Left forelimb (tissue), 1 donor: ENCODE measurements around the gene MYF5.

Experiments used
- DNase-seq: peaks from one replicate; pipeline ENCODE4 v3.0.0-alpha.2; 2018; ENCODE audit warnings: low spot score

The MYF5 gene

GRCh38 chr12:80707830-80708258 is 8.9 kb upstream of the MYF5 start:
- no peak for DNase-seq

GRCh38 chr12:80708259-80708974 is 8.3 kb upstream of the MYF5 start:
- no peak for DNase-seq

- no peak for DNase-seq
Observed at GRCh38 chr12:80708975-80709328, 7.8 kb upstream of the MYF5 start.

- no peak for DNase-seq
Observed at GRCh38 chr12:80709811-80710726, 6.6 kb upstream of the MYF5 start.

- no peak for DNase-seq
Observed at GRCh38 chr12:80710727-80711449, 5.8 kb upstream of the MYF5 start.

- DNase-seq: no peak
Observed at GRCh38 chr12:80711866-80712265, 4.8 kb upstream of the MYF5 start.

- no peak for DNase-seq
Observed at GRCh38 chr12:80712866-80713265, 3.8 kb upstream of the MYF5 start.

GRCh38 chr12:80713419-80713818 is 3.3 kb upstream of the MYF5 start:
- no peak for DNase-seq

GRCh38 chr12:80714055-80714454 is 2.7 kb upstream of the MYF5 start:
- no peak for DNase-seq

GRCh38 chr12:80714846-80715245 is 1.9 kb upstream of the MYF5 start:
- DNase-seq: no peak

- DNase-seq: no peak
Observed at GRCh38 chr12:80715713-80716249, 931 bp upstream of the MYF5 start.

GRCh38 chr12:80717856-80718255 is 1.1 kb downstream of the MYF5 start:
- DNase-seq: no peak

- no peak for DNase-seq
Observed at GRCh38 chr12:80720516-80720915, 3.8 kb downstream of the MYF5 start.

GRCh38 chr12:80721326-80721725 is 4.6 kb downstream of the MYF5 start:
- no peak for DNase-seq

GRCh38 chr12:80745851-80746505 is 29.3 kb downstream of the MYF5 start:
- no peak for DNase-seq

GRCh38 chr12:80747800-80748199 is 31.1 kb downstream of the MYF5 start:
- DNase-seq: no peak

- no peak for DNase-seq
Observed at GRCh38 chr12:80749456-80749855, 32.7 kb downstream of the MYF5 start.

- DNase-seq: no peak
Observed at GRCh38 chr12:80752464-80752863, 35.8 kb downstream of the MYF5 start.

- no peak for DNase-seq
Observed at GRCh38 chr12:80754274-80754673, 37.6 kb downstream of the MYF5 start.

GRCh38 chr12:80756875-80757274 is 40.2 kb downstream of the MYF5 start:
- no peak for DNase-seq

GRCh38 chr12:80761838-80762237 is 45.1 kb downstream of the MYF5 start:
- no peak for DNase-seq

GRCh38 chr12:80763874-80764273 is 47.2 kb downstream of the MYF5 start:
- no peak for DNase-seq
